ENCODE results near the gene LCE1F.

Gene LCE1F

DNA sequence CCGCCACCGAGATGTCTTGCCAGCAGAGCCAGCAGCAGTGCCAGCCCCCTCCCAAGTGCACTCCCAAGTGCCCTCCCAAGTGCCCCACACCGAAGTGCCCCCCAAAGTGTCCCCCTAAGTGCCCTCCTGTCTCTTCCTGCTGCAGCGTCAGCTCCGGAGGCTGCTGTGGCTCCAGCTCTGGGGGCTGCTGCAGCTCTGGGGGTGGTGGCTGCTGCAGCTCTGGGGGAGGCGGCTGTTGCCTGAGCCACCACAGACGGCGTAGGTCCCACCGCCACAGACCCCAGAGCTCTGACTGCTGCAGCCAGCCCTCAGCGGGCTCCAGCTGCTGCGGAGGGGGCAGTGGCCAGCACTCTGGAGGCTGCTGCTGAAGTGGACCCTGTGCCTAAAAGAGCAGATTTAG lies 1.4 kb downstream of the LCE1F start:
- DNase-seq (ENCODE audit: low read depth in 2 of 2) = no peak

DNA sequence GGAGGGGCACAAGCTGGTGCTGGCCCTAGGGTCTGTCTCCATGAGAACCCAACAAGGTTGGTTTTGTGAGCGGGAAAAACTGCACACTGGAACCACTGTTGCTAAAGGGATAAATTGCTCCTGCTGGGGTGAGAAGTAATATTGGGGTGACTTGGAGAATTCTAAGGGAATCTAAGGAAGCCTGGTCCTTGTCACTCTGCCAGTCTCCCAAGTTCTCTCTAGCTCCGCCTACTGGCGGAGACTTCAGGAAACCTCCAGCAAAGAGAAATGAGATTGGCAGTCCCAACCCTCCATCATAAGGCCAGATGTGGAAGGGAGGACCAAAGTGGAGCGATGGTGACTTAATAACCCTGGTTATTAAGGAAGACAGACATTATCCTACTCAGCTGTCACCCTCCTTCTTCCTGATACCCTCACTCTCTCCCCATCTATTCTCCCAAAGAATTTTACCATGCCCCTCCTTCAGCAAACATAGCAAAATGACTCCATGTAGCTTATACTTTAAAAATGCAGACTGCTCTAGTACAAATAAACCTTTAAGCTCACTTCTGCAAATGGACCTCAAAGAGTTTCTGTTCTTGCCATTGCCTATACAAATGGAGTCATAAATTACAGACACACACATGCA lies 2.7 kb downstream of the LCE1F start:
- no peak for DNase-seq (ENCODE audit: low read depth in 2 of 2)

DNA sequence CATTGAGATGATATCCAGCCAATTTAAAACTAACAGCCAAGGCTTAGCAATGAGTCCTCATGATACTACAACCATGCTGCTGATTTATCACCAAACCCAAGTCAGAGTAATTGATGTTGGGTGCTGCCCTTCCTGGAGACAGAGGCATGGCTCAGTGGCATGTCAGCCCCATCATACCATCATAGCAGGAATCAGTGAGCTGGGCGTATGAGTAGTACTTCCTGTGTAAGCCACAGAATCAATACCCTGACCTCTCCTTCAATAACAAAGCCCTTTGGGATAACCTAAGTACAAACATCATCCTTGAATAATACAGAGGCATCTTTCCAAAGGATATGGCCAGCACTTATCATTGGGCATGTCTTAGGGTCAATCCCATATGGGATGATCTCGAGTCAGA lies 8.2 kb downstream of the LCE1F start:
- DNase-seq (ENCODE audit: low read depth in 2 of 2) = no peak

DNA sequence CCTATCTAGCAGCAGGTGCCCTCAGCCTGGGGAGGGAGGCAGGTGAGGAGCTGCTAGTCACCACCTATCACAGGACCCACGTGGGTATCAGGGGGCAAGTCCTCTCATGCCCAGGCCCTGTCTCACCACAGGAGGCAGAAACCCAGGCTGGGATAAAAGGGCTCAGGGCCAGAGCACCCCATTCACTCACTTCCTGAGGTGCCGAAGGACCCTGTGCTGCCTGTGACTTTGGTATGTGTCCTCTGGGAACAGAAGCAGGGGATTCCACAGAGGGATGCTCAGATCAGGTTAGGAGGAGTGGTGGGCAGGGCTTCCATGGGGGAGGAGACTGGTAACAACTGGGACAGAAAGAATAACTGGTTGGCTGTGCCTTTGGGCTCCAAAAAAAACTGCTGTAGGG lies 11.1 kb downstream of the LCE1F start, which contains the start of gene LCE1E:
Gene LCE1E, plus strand, starts transcription at position 181 of the 400 bp plus-strand sequence. CDS start 1,043 bp downstream, outside the sequence.
- no peak for DNase-seq (ENCODE audit: low read depth in 2 of 2)

DNA sequence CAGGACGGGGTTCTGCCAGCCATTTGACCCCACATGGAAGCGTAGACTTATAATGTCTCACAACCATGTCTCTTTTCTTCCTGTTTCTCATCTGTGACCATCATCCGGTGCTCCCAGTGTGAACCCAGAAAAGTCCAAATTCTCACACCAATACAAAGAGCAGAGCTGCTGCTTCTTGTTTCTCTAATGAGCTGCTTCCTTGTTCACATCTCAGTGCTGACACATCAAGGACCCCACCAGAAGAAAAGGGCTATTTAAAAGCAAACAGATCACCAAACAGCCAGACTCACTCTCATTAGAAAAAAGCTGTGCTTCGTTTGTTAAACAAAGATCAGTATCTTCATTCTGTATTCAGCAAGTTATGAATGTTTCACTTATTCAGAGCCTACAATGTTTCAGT lies 20.7 kb downstream of the LCE1F start:
- no peak for DNase-seq (ENCODE audit: low read depth in 2 of 2)

DNA sequence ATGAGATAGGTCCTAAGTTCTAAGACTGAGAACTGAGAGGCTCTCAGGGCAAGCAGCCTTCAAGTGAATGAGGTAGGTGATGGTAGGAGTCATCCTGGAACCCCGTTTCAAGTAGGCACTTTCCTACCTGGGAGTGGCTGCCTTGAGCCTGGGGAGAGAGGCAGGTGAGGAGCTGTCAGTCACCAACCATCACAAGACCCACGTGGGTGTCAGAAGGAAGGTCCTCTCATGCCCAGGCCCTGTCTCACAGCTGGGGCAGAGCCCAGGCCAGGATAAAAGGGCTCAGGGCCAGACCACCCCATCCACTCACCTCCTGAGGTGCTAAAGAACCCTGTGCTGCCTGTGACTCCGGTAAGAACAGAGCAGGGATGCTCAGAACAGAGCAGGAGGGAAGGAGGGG lies 21.5 kb downstream of the LCE1F start, which contains the start of gene LCE1D:
Gene LCE1D, plus strand, starts transcription at position 301 of the 400 bp plus-strand sequence. CDS start 1,074 bp downstream, outside the sequence.
- no peak for DNase-seq (ENCODE audit: low read depth in 2 of 2)

DNA sequence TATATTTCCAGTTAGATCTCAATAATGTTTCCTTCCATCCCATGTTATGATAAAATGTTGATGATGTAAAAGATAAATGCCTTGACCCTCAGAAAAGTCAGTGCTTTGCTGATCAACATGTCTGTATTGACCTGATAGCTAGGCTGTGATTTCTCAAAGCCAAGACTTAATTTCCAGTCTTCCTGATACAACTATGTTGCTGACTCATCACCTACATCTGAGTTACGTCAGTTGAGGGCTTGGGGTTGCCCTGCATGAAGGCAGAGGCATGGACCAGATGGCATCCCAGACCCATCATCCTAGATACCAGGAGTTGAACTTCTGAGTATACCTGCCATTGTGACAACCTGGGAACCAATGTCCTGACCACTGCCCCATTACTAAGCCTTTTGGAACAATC lies 26.4 kb downstream of the LCE1F start:
- no peak for DNase-seq (ENCODE audit: low read depth in 2 of 2)

DNA sequence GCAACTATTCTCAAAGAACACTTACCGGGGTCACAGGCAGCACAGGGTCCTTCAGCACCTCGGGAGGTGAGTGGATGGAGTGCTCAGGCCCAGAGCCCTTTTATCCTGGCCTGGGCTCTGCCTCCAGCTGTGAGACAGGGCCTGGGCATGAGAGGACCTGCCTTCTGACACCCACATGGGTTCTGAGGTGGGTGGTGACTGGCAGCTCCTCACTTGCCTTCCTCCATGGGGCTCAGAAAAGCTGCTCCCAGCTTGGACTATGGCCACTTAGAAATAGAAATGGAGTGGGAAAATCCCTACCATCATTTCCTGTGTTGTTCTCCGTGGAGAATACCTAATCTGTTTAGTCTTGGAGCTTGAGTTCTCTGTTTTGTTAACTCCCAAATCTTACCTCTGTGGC lies 31.6 kb downstream of the LCE1F start, which contains the start of gene LCE1C:
Gene LCE1C, minus strand, starts transcription at position 76 of the 400 bp plus-strand sequence. CDS start 1,173 bp downstream, outside the sequence.
- no peak for DNase-seq (ENCODE audit: low read depth in 2 of 2)

DNA sequence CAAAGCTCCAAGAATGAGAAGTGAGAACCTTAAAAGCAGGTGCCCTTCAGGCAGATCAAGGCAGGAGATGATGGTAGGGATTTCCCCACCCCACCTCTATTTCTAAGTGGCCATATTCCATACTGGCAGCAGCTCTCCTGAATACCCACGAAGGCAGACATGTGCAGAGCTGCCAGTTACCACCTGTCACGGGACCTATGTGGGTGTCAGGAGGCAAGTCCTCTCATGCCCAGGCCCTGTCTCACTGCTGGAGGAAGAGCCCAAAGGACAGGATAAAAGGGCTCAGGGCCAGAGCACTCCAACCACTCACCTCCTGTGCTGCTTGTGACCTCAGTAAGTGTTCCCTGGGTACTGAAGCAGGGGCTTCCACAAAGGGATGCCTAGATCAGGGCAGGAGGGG lies 36.1 kb downstream of the LCE1F start:
- DNase-seq (ENCODE audit: low read depth in 2 of 2) = no peak

DNA sequence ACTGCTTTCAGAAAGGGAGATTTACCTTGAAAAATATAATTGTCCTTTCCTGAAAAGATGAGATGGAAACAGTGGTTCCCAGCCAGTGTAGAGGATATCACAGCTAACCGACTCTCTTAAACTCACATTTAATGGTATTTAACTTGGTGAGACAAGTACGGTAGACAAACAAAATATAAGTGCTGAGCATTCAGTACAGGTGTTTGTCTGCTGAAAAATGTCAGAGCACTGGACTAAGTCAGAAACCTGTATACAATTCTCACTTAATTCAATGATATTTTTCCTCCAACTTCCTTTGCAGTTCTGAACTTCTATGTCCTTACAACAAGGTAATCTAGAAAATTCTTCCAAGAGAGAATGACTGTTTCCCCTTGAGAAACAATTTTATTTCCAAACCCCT lies 36.7 kb downstream of the LCE1F start, which contains the start of gene LCE1B:
Gene LCE1B, plus strand, starts transcription at position 301 of the 400 bp plus-strand sequence. CDS start 476 bp downstream, outside the sequence.
- no peak for DNase-seq (ENCODE audit: low read depth in 2 of 2)

DNA sequence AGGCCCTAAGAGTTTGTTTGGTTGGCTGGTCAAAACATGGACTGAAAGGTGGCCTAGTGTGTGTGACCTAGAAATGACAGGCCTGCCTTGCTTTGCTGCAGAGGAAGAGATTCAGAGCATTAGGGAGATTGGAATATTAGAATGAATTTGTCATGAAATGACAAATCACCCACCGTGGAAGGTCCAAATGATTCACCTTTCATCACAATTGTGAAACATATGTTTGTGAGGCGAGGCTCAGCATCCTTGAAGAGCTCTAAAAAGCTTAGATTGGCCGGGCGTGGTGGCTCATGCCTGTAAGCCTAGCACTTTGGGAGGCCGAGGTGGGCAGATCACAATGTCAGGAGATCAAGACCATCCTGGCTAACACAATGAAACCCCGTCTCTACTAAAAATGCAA lies 42.4 kb downstream of the LCE1F start:
- DNase-seq (ENCODE audit: low read depth in 2 of 2) = no peak

DNA sequence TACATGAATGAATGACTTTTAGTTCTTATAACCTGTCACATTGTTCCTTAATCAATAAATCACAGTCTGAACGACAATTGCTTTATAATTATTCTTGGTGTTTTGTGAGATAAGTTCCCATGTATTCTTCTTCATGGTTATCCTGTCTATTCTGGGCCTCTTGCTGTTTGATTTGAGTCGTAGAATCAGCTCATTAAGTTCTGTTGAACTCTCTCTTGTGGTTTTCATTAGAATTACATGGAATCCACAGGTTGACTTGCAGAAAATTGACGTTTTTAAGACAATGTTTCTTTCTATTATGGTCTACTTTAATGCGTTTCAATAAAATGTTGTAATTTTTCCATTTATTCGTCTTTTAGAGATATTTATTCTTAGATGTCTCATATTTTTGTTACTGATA lies 48.4 kb downstream of the LCE1F start:
- DNase-seq (ENCODE audit: low read depth in 2 of 2) = no peak

DNA sequence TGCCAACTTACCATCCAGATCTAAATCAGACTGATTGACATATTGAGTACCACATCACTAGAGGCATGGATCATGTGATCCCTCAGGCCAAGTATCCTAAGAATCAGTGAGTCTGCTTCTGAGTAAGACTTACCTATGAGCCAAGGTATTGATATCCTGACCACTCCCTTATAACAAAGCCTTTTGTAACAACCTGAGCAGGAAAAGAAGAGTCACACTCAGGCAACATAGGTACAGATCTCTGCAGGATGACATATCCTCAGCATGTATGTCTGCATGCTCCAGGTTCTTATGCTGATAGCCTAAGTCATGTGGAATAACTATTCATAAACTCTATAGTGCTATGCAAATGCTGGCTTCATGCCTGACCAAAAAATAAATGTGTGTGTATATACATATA lies 50.0 kb downstream of the LCE1F start:
- no peak for DNase-seq (ENCODE audit: low read depth in 2 of 2)
